Right lobe of liver (tissue), 4 donors: Measurements from ENCODE around the gene PCSK9.

ENCODE experiments used
- POLR2A ChIP-seq: fragments of 450-650 bp; IDR thresholded peaks from one replicate; pipeline ENCODE4 v1.6.1; 2017; ENCODE audit warnings: antibody characterized with exemption, mild to moderate bottlenecking
- TF ChIP-seq, protein P1 (sequence below), 4 donors: fragments of 200-600 bp in 3 of 4; fragments of 450-650 bp in 1 of 4; IDR thresholded peaks; one replicate each; pipeline versions ENCODE4 v1.5.1 to v1.8.0; 2016 to 2022; ENCODE audit warnings: antibody characterized with exemption in 4 of 4, mild to moderate bottlenecking in 2 of 4
- donor health status: DM: no; HTN: no; CAD: no.
- donor health status: DM: no; HTN: no; CAD: no.
- donor health status: DM: no; HTN: yes; CAD: no.

DNA sequence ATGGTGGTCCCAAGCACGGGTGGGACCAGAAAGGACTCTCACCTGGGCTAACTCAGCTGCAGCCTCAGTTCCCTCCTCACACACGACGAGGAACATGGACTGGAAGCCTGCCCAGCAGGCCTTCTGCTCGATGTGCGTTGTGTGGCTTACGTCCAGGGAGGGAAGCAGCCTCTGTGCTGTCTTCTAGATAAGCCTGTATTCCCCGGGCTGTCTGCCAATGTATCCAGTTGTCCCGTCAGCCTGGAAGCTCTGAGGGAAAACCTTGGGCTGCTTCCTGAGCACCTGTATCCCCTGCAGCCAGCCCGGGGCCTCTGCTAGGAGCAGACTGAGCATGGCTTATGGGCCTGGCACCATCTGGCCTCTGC, 10.5 kb downstream of the PCSK9 start:
- TF ChIP-seq, protein P1, sequence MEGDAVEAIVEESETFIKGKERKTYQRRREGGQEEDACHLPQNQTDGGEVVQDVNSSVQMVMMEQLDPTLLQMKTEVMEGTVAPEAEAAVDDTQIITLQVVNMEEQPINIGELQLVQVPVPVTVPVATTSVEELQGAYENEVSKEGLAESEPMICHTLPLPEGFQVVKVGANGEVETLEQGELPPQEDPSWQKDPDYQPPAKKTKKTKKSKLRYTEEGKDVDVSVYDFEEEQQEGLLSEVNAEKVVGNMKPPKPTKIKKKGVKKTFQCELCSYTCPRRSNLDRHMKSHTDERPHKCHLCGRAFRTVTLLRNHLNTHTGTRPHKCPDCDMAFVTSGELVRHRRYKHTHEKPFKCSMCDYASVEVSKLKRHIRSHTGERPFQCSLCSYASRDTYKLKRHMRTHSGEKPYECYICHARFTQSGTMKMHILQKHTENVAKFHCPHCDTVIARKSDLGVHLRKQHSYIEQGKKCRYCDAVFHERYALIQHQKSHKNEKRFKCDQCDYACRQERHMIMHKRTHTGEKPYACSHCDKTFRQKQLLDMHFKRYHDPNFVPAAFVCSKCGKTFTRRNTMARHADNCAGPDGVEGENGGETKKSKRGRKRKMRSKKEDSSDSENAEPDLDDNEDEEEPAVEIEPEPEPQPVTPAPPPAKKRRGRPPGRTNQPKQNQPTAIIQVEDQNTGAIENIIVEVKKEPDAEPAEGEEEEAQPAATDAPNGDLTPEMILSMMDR (IDR thresholded peaks at IDR 0.05) = no peak
- TF ChIP-seq POLR2A = no peak
